Epidermal melanocyte (primary cell): ENCODE measurements around the gene RNF149.
"Not testable (repeated sequence)": the region's sequence is repeated elsewhere in the genome, so short reads cannot be mapped to it uniquely, and the experiment has no call there.

Experiments used
- DNase-seq: peaks from one replicate; pipeline ENCODE4 v3.0.0; 2011; ENCODE audit warnings: low spot score; ENCODE audit not compliant: insufficient read length

Gene RNF149

DNA sequence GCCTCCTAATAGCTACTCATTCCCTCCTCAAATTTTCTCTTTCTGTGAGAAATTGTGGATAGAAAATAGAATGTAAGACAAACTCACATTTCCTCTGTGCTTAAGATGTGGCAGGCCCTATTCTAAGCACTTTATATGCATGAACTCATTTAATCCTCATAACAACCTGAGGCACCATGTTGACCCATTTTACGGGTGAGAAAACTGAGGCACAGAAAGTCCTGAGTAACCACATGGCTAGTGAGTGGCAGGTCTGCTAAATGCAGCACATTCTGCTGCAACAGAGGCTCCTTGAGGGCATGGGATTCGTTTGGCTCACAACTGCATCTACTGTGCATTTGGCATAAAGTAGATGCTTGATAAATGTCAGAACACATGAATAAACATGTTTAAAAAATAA is 22.7 kb upstream of the RNF149 start:
- DNase-seq = no peak

DNA sequence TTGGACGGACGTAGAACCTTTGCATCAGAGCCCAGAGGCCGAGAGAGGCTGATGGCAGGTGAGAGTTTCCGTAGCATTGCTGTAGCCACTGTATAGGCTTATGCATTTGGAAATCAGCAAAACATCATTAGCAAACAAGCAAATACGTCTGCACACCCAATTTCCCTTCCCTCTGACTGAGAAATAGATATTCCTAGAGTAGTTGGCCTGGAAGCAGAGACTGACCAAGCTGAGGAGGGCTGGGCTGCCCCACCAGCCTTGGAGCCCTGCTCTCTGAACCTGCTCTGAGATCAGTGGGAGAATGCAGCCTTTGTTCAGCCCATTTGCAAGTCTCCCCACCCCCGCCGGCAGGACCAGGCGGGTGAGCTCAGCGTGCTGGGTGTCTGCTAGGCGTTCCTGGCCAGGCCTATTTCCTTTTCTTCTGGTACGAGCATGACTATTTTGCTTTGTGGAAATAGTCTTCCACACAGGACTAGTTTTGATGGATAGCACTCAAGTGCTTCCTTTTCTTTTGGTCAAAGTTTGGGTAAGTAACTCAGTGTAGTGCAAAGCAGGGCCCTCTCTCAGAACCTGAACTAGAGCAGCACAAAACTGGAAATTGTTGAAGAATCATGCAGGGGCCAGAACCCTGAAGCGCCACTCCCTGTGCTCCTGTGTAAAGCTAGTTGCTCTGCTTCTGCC is 21.9 kb upstream of the RNF149 start:
- DNase-seq = no peak

GRCh38 chr2:101329026-101329425 is 20.5 kb upstream of the RNF149 start:
- no peak for DNase-seq

DNA sequence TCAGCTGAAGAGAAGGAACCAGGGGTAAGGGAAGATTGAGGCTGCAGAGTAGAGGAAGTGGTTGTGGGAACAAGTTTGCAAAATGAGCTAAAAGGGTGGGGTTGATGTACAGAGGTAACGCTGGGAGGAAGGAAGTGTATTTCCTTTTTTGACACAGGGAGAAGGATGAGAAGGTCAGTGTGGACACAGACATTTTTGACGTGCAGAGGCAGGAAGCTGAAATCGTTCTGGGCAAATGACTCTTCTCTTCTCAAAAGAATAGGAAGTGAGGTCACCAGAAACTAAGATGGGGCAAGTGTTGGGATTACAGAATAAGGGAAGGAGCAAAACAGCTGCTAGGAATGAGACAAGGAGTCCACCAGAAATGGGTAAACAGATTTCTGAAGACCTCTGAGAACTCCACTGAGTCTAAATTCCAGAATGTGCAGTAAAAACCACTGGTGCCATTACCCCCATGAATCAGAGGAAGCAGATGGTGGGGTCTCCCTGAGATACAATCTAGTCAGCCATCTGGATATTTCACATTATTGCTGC is 20.0 kb upstream of the RNF149 start:
- no peak for DNase-seq

GRCh38 chr2:101327863-101328394 is 19.4 kb upstream of the RNF149 start:
- DNase-seq = no peak

GRCh38 chr2:101325425-101325824 is 16.9 kb upstream of the RNF149 start:
- DNase-seq = no peak

DNA sequence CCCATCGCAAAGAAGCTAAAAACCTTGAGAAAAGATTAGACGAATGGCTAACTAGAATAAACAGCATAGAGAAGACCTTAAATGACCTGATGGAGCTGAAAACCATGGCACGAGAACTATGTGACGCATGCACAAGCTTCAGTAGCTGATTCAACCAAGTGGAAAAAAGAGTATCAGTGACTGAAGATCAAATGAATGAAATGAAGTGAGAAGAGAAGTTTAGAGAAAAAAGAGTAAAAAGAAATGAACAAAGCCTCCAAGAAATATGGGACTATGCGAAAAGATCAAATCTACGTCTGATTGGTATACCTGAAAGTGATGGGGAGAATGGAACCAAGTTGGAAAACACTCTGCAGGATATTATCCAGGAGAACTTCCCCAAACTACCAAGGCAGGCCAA is 8.1 kb upstream of the RNF149 start:
- DNase-seq = not testable (repeated sequence)

- no peak for DNase-seq
These were observed 3.2 kb upstream of the RNF149 start for GRCh38 chr2:101311696-101312017.

DNA sequence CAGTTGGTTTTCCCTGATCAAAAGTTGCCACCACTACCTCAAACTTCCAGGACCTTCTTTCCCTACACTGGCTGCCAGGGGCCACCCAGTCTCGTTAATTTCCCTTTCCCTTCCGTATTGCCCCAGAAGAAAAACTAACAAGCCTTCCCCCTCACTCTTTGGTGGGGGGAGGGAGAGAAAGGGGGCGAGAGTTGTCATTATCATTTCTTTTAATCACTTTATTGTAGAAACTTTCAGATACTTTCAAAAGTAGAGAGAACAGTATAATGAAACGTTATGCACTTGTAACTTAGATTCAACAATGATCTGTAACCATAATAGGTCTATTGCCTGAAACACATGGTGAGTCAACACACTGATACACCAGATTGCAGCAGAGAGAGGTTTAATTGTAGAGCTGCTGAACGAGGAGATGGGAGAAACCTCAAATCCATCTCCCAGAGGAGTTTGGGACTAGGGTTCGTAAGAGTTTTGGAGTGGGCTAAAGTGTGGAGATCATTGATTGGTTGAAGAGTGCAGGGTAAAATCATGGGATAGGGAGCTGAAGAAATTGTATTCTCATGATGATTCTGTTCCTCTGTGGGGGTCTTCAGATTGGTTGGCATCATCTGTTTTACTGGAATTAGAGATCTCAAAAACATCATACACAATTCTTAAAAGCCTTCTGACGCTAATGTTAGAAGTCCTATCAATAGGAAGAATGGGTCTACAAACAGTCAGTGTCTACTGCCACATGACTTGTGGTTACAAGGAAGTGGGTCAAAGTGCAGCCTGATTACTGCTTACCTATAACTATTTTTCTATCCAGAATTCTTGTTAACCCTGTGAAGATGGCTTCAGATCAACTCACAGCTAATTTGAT is 2.6 kb upstream of the RNF149 start:
- no peak for DNase-seq

DNA sequence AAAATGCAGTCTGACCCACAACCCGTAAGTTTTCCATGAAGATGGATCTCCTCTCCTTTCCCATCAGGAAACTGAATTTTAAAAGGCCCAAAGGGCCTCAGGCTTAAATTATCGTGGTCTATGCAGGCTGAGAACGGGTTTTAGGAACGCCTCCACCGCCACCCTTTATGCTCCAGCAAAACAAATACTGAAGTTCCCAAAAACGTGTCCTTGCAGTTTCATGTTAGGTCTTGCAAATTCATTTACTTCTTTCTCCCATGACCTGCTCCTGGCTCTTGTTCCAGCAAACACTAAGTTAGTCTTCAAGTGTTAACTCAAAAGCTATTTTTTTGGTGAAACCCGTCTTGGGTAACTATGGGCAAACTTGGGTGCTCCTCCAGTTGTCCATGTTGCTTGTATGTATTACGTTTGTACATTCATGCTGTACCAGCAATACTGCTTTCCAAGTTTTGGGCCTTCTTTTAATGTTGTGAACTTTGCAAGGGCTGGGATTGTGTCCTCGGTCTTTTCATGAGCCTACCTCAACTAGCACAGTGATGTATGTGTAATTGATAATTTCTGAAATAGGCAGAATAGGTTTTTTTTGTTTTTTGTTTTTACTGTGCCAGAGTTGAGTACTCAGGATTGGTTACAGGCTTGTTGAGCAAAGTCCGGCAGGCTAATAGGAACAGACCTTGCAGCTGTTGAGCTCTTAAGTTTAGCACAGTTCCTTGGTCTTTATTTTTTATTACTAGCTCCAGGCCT is 1.8 kb upstream of the RNF149 start:
- no peak for DNase-seq

DNA sequence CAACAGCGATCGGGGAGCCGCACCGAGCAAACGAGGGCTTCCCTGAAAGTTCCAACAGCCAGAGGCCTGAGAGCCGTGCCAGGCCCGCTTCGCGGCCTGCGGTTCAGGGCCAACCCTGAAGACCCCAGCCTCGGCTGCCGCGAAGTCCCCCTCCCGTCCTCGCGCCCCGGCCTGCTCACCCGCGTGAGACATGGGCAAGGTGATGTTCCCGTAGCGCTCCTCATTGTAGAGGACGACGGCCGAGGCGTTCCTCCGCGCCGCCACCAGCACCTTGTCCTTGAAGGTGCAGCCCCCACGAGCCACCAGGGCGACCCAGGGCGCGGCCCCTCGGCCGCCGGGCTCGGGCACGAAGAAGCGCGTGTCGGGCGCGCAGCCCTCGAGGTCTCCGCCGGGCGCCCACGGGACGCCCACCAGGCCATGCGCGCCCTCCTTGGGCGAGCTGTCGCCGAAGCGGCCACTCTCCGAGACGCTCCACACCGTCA is 510 bp downstream of the RNF149 start:
- DNase-seq = no peak

DNA sequence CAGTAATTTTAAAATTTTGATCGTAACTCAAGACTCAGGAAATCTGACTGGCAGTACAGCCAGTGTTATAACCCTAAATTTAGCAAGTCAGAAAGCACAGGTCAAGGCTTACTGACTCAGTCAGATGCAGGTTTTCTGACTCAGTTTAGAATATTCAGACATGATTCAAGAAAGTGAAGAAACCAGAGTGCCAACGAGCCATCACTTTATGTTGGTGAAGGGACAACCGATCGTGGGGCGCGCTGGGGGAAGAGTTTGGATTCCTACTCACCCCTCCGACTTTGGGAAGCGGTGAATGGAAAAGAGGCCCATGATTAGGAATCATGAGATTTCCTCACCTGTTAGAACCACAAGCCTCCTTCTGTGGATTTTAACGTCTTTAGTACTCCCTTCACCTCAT is 998 bp downstream of the RNF149 start:
- no peak for DNase-seq

DNA sequence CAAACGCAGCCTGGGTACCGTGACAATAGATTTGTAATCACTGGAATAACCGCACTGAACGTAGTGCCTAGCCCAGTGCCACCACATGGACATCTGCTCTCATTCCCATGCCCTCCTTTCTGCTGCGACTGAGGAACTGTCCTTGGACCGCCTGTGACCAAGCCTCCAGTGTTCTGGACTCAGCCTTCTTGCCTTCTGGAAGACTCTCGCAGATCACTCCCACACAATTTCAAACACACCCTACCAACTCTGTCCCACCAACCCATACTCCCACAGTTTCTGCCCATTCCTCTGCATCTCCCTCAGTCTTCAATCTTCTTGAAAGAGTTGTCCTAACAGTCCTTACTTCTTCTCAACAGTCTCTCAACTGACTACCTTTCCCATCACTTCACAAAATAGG is 2.1 kb downstream of the RNF149 start:
- DNase-seq = no peak

- no peak for DNase-seq
These were observed 2.9 kb downstream of the RNF149 start for GRCh38 chr2:101305492-101306078.

DNA sequence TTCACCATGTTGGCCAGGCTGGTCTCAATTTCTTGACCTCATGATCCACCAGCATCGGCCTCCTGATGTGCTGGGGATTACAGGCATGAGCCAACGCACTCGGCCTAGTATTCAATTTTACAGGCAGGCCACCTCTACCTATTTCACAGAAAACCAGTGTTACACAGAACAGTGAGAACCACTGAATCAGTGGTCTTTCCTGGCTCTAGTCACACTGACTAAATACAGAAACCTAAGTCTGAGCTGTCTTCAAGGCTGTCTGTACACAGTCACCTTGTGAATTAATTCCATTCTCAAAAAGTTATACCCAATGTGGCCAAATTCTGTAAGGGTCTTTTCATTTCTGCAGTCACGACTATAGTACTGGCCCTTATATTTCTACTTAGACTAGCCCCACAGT is 3.5 kb downstream of the RNF149 start:
- no peak for DNase-seq

GRCh38 chr2:101303688-101304087 is 4.8 kb downstream of the RNF149 start:
- DNase-seq = no peak

DNA sequence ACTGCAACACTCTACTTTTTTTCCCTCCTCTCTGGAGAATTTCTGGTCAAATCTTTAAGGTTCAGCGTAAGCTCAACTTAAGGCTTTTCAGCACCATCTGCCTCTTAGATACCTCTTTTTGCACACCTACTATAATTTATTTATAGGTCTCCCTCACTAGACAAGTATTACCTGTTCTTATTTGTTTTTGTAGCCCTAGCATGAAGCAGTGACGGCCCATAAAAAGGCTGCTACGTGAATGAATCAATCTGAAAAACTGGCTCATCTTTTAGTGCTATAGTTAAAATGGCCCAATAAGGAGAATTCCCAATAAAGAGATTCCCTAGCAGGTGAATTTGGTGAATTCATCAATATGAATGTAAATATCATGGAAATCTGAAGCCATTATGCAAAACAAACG is 6.5 kb downstream of the RNF149 start:
- no peak for DNase-seq

- DNase-seq = no peak
These were observed 7.7 kb downstream of the RNF149 start for GRCh38 chr2:101300836-101301235.

DNA sequence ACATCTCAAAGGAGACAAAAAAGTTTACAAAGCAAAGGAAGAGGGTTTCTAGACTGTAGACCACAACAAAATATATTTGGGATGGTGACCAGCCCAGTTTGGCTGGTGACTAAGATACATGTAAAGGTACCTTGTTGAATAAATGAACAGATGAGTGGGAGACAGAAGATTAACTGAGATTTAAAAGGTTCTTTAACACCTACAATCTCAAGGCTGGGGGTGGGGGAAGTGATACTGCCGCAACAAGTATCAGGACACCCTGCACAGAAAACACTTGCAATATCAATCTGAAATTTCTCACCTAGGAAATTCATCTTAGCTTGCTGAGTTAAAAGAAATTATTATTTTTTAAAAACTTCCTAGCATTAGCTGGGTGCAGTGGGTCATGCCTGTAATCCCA is 8.3 kb downstream of the RNF149 start:
- no peak for DNase-seq

GRCh38 chr2:101299604-101300003 is 8.9 kb downstream of the RNF149 start:
- no peak for DNase-seq

GRCh38 chr2:101297383-101297782 is 11.1 kb downstream of the RNF149 start:
- no peak for DNase-seq
